HG03558 (cell line): ENCODE results near the gene CPLX3.

ENCODE experiments used
- ATAC-seq: cut with Tn5 transposase; IDR thresholded peaks from one replicate; pipeline ENCODE4 v1.9.1; 2021; ENCODE audit warnings: moderate number of reproducible peaks; ENCODE audit not compliant: unreplicated experiment; ENCODE audit errors: extremely low read depth

CPLX3 gene

DNA sequence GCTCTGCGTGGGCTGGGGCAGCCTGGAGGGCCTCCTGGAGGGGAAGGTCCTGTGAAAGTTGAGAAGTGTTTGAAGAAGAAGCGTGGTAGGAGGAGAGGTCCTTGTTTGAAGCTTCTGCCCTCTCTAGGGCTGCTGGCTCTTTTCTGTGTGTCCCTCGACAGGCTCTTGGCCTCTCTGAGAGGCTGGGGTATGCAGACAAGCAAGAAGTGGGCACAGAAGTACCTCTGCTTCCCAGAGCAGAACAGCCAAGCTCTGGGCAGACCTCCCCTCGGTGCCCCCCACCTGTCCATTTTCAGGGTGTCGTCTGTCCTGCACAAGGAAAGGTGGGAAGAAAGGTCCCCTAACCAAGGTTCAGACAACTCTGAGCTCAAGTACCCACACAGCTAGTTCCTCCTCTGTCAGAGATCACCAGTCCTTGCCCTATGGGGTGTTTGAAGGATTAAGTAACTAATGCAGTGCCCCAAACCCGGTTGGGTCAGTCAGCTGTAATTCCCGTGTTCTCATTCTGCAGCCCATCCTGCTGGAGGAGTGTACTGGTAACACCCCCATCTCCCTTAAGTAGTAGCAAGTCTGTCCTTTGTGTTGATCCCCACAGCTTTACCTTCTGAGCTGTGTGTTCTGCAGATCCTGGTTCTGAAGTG is 38.3 kb upstream of the CPLX3 start:
- no peak for ATAC-seq

DNA sequence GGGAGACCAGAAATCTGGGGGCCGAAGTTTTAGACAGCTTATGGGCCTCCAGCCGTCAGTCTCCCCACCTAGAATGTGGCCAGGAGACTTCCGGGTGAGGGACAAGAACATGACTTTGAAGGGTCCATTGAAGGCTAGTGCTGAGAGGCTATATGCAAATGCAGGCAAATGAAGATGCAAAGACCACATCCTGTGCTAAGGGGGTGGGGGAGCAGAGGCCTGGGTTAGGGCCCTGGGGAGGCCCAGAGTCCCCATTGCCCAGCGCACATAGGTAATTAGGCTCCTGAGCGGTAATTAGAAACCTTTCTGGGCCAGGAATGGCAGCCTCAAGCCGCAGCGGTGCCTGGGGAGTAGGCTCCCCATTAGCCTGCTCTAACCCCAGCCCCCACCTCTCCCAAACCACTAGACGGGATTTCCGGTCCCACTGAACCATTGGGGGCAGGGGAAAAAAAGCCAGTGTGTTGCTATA is 37.7 kb upstream of the CPLX3 start:
- ATAC-seq, result no peak

DNA sequence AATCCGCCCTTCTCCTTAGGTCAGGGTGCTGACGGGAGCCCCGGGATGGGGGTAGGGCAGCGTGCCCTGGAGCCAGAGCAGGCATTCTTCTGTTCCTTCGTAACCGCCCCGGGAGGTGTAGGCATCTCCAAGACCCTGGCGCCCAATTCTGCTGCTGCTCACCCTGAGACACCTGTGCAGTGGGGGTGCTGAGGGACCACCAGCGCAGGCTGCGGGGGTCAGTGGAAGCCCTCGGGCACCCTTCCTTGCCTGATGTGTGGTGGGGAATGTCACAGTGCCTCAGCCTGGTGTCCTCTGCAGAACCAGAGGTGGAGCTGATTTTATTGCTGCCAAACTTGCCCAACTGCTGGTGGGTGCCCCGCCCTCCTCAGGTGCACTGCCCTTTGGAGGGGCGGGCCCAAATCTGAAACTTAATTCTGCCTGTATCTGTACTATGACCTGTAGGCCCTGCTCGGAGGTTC is 37.2 kb upstream of the CPLX3 start:
- no peak for ATAC-seq

DNA sequence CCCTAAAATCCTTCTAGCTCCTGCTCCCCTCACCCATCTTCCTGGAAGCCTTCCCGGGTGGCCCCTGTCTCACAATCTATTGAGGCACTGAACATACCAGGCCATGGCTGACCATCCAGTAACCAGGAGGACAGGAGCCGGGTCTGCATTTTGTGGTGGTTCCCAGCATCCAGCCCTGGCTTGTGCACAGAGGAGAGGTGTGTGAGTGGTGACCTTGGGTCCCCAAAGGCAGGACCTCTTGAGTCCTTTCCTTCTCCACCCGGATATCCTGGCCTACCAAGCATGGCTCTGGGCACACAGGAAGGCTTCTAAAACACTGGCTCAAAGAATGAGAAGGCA is 36.7 kb upstream of the CPLX3 start:
- ATAC-seq, result no peak

DNA sequence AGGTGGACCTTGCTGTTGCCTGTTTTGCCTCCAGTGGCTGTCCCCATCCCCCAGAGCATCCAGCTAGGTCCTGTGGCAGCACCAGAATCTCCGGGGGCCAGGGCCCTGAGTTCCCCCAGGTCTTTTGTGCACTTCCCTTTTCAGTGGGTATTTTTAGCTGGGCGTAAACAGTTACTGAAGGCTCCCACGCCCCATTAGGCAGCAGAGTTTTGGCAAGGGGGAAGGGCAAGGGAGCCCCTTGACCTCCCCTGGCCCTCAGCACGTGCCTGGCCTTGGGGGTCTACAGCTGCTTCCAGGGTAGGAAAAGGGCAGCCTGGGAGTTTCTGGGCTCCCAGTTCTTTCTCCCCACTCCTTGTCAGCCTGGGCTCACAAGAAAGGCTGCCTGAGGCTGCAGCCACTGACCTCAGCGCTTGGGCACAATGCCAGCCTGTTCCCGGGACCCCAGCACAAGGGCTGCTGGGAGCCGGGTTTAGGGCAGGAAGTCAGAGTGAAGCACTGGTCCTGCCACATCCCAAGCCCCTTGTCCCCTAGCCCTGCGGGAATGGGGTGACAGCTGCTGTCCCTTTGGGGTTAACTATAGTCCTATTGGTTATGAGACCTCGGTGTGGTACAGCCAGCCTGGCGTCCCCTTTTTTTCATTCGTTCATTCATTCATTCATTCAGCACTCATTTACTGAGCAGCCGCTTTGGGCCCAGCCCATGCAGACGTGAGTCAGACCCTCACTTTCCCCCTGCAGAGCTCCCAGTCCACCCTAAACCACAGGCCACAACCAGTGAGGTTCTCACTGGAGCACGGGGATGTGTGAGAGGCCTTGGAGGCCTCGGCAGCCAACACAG is 36.1 kb upstream of the CPLX3 start:
- ATAC-seq, result no peak

DNA sequence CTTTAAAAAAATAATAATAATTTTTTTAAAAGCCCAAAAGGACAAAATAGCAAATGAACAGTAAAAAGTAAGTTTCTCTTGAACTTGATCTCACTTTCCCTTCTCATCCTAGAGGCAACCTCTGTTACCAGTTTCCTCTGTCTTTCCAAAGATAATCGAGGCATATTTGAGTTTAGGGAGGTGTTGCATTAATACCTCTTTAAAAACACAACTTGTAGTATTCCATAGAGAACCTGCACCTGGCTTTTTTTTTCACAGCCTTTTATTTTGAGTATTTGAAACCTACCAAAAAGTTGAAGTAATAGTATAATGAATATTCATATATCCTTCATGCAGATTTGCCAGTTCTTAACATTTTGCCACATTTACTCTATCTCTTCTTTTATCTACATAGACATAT is 35.4 kb upstream of the CPLX3 start:
- no peak for ATAC-seq

DNA sequence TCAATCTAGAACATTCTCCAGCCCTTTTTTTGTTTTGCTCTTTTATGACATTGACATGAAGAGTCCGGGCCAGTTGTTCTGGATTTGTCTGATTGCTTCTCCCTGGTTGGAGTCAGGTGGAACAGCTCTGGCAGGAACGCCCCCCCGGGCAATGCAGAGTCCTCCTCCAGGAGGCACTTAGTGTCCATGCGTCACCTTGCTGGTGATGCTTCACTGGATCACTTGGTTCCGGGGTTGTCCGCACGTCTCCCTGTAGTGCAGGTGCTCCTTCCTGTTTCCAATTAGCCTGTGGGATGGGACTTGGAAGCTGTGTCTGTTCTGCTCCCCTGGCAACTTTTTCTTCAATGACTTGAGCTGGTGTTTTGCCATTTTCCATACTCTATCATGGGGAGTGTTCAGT is 34.8 kb upstream of the CPLX3 start:
- no peak for ATAC-seq

DNA sequence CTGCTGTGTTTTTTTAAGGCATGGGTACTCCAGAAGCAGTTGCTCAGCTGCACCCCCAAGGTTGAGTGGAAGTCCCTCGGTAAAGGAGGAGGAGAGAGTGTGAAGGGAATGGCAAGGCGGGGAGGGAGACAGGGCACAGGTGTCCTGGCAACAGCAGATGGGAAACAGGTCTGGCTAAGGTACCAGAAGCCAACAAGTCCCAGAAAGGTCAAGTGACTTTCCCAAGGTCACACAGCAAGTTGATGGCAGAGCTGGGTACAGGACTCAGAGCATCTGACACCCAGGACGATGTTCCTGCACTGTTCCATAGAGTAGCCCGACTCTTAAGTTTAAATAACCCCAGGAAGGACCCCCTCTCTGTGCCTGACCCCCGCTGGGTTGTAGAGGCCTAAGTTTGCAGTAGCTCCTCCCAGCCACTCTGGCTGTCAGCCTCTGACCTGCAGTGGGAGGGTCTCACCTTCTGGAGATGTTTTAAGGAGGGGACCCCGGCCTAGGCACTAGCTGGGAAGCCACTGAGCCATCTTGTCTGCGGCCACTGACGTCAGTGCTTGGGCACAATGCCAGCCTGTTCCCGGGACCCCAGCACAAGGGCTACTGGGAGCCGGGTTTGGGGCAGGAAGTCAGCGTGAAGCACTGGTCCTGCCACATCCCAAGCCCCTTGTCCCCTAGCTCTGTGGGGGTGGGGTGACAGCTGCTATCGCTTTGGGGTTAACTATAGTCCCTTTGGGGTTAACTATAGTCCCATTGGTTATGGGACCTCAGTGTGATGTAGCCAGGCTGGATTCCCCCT is 34.0 kb upstream of the CPLX3 start:
- ATAC-seq, result no peak

DNA sequence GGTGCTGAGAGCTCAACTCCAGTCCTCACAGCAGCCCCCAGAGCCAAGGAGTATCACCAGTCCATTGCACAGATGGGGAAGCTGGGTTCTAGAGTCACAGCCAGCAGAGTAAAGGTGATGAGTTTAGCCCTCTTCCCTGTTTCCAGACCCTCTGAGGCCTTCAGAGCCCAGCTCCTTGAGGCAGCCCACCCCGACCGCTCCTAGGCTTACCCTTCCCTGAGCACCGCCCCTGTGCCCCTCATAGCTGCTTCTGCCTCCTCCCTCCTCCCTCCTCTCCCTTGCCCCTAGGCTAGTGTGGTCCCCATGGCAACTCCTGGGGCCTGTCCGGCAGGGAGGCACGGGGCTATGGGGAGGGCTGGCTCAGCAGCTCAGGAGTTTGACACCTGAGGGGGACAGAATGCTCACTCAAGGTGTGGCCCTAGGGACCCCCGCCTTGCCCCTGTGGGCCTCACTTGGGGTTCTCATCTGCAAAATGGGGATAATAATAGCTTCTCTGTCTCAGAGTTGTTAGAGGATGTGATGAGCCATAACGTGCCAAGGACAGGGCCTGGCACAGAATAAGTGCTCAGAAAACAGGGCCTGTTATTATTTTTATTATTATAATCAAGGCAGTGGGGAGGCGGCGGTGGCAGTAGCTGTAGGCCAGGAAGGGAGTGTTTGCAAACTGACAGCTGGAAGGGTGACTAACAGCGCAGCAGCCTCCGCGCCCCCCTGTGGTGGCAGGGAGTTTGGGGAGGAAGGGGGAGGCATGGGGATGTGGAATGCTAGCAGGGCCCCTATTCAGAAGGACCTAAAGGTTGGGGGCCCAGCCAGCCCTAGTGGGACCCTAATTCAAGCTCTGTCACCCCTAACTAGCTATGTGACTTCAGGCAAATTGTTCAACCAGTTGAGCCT is 33.0 kb upstream of the CPLX3 start:
- no peak for ATAC-seq

DNA sequence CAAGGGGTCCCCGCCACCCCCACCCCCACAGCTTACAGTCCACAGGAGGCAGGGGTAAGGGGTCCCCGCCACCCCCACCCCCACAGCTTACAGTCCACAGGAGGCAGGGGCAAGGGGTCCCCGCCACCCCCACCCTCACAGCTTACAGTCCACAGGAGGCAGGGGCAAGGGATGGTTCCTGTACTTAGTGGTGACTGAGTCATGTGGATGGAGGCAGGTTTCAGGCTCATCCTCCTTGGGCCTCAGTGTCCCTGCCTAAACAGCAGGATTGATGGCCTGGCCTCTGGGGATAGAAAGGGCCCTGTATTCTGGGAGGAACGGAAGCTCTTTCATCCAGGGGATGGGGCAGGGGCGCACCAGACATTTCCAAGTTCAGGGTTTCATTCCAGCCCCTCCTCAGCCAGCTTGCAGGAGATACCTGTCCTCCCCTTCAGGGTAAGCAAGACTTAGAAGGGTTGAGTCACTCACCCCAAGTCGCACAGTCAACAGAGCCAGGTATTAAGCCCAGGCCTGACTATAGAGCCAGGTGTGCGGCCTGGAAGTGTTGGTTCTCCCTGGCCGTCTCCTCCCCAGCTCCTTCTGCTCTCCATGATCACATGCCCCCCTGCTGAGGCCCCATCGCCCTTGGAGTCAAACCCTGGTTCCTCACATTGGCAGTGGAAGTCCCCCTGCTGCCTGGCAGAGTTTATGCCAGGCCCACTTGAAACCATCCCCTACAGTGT is 32.0 kb upstream of the CPLX3 start:
- no peak for ATAC-seq

DNA sequence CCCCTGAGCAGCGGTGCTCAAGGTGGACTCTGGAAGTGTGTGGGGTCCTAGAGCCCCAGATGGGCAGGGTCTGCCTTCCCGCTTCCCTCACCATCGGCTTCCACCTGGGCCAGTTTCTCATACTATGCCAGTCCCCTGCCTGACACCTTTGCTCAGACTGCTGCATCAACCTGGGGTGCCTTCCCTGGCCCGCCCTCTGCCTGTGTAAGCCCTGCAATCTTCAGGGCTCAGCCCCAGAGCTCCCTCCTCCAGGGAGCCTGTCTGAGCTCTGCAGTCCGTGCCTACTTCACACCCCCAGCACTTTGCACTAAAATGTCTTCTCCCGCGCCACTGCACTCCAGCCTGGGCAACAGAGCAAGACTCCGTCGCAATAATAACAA is 31.5 kb upstream of the CPLX3 start:
- no peak for ATAC-seq

DNA sequence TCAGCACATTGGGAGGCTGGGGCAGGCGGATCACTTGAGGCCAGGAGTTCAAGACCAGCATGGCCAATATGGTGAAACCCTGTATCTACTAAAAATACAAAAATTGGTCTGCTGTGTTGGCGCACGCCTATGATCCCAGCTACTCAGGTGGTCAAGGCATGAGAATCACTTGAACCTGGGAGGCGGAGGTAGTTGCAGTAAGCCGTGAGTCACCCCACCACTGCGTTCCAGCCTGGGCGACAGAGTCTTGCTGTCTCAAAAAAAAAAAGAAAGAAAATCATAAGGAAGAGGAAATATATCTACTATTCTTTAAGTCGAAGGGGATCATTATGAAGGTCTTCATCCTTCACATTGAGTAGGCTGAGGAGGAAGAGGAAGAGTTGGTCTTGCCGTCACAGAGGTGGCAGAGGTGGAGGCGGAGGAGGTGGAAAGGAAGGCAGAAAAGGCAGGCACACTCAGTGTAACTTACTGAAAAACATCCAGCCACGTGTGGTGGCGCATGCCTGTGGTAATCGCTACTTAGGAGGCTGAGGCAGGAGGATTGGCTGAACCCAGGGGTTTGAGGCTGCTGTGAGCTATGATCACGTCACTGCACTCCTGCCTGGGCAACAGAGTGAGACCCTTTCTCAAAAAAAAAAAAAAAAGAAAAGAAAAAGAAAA is 30.3 kb upstream of the CPLX3 start:
- no peak for ATAC-seq

DNA sequence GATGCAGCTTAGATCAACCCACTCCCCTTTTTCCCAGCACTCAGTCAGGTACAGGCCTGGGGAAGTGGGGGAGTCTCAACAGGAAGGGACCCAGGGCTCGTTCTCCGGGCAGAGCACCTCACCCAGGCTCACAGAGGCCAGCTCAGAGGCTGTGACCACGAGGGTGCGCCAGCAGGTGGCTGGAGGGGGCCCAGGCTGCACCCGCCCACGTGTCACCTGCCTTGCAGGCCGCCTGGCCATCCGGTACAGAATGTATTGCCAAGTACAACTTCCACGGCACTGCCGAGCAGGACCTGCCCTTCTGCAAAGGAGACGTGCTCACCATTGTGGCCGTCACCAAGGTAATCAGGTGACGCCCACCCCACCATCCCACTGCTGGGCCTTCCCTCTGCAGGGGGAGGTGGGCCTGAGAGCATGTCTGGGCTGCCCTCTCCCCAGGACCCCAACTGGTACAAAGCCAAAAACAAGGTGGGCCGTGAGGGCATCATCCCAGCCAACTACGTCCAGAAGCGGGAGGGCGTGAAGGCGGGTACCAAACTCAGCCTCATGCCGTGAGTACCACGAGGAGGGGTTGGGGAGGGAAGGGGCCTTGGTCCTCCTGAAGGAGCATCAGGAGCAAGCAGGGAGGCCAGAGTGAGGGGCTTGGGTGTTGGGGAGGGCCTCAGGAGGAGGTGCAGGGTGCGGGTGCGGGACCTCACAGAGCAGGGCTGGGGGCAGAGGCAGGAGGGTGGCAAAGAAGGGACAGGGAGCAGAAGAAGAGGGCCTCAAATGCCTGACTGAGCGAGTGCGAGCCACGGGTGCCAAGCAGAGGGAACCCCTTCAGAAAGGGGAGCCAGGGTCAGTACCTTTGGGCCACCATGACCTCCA is 27.8 kb upstream of the CPLX3 start:
- no peak for ATAC-seq

DNA sequence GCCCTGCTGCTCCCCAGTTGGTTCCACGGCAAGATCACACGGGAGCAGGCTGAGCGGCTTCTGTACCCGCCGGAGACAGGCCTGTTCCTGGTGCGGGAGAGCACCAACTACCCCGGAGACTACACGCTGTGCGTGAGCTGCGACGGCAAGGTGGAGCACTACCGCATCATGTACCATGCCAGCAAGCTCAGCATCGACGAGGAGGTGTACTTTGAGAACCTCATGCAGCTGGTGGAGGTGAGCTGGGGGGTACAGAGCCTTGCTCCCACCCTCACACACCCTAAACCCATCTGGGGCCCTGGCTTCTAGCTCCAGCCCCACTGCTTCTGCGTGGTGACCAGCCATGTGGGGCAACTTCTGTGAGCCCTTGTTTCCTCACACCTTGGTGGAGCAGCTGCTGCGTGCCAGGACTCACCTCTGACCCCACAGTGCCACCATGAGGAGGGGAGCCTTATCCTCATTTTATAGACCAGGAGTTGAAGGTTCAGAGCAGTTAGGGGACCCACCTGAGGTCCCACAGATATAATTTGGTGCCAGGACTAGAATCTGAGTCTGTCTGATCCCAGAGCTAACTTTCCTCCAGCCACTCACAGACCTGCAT is 27.1 kb upstream of the CPLX3 start:
- ATAC-seq, result no peak

DNA sequence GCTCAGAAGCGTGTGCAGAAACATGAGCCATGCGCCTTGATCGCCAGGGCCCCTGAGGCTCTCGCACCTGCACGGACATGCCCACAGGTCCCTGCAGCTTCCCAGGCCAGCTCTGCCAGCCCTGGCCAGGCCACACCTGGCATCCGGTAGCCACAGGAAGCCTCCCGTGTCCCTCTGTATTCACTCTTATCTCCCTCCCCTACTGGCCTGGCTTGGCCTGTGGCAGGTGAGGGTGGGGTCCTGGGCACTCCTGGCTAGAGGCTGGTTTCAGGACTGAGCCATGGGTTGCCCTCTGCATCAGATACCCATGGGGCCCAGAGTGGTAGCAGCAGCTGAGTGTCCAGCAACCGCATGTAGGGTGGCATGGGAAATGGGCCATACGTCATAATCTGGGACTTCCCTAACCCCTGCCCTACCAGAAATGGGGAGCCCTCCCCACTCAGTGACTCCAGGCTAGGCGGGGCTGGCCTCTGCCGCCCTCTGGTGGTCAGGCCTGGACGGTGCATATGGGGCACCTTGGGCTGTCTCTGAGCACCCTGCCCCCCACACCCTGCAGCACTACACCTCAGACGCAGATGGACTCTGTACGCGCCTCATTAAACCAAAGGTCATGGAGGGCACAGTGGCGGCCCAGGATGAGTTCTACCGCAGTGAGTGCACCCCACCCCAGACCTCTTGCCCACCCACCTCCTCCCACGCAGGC is 26.4 kb upstream of the CPLX3 start:
- ATAC-seq, result no peak

DNA sequence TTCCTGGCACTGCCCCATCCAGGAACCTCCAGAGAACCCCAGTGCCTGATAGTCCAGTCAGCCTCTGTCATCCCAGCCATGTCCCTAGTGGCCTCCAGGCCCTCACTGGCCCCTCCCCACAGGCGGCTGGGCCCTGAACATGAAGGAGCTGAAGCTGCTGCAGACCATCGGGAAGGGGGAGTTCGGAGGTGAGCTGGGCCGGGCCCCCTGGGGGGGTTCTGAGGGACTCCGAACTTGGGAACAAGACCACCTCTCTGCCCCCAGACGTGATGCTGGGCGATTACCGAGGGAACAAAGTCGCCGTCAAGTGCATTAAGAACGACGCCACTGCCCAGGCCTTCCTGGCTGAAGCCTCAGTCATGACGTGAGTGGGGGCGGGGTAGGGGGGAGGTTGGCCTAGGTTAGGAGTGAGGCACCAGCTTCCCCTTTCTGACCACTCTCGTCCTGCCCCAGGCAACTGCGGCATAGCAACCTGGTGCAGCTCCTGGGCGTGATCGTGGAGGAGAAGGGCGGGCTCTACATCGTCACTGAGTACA is 25.8 kb upstream of the CPLX3 start:
- no peak for ATAC-seq
